Measurements from ENCODE around the gene RAMACL. TPM values are rescaled to one million over a fixed set of nuclear protein-coding genes. Genes with fewer than 3 reads are reported as not detected.

Gene RAMACL
- total RNA-seq, 2 experiments from 2014 or later, result 0.23 TPM; not detected in 1

GRCh38 chr6:166570929-166571713, 15.4 kb downstream of the RAMACL start:
- ChIA-PET POLR2A (no interaction called here), CTCF (no interaction called here)
- Mint-ChIP-seq H3K27me3 (peaks cover 2% of the 10 kb centered on the region), H3K9me3 (peaks cover 1% of the 10 kb centered on the region), H3K36me3 (ENCODE audit: low read depth) (no peaks in the 10 kb centered on the region), H3K4me3 (no peak overlapping the region), H3K27ac (no peak overlapping the region), H3K4me1 (no peaks in the 10 kb centered on the region)
- DNase-seq, result no peak

- no peak for DNase-seq
- POLR2A ChIA-PET, result no interaction called here
- Mint-ChIP-seq H3K9me3 (no peaks in the 10 kb centered on the region), H3K4me3 (no peak overlapping the region), H3K27me3 (peaks cover 2% of the 10 kb centered on the region), H3K27ac (no peak overlapping the region), H3K36me3 (ENCODE audit: low read depth) (no peaks in the 10 kb centered on the region), H3K4me1 (no peaks in the 10 kb centered on the region)
- CTCF ChIA-PET, result interaction anchor here (0.7 kb wide), 1 partner anchor 1414 kb away, joined by 3 read pairs; no protein-coding TSS in a partner anchor
Measured at GRCh38 chr6:166569206-166569605, 17.3 kb downstream of the RAMACL start.

DNA sequence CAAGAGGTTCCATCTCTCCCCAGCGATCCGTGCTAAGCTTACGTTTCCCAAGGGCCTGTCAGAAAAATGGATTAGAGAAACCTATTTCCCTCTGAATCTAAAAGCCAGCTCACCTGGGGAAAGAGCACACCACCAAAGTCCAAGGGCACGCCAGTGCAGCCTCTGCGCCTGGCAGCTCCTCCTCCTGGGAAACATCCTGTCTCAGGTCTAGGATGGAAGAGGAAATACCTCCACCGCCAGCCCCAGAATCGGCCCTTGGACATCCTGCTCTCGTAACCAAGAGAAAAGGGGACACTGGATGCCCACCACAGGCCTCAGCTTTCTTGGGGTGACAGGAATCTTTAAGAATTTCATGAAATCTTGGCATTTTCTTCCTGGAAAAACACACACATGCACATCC, 18.7 kb downstream of the RAMACL start:
- Mint-ChIP-seq H3K27me3 (peaks cover 2% of the 10 kb centered on the region), H3K27ac (no peak overlapping the region), H3K9me3 (no peaks in the 10 kb centered on the region), H3K4me1 (no peaks in the 10 kb centered on the region), H3K36me3 (ENCODE audit: low read depth) (no peaks in the 10 kb centered on the region), H3K4me3 (no peak overlapping the region)
- POLR2A ChIA-PET, result interaction anchor here (0.9 kb wide), 1 partner anchor 11 kb away, joined by 3 read pairs; no protein-coding TSS in a partner anchor
- CTCF ChIA-PET, result no interaction called here
- no peak for DNase-seq

- Mint-ChIP-seq H3K9me3 (no peaks in the 10 kb centered on the region), H3K4me1 (no peaks in the 10 kb centered on the region), H3K4me3 (no peak overlapping the region), H3K27me3 (no peaks in the 10 kb centered on the region), H3K27ac (no peak overlapping the region), H3K36me3 (ENCODE audit: low read depth) (no peaks in the 10 kb centered on the region)
- DNase-seq, result no peak
- CTCF ChIA-PET, result no interaction called here
- POLR2A ChIA-PET, result no interaction called here
Measured at GRCh38 chr6:166567107-166567506, 19.4 kb downstream of the RAMACL start.

DNA sequence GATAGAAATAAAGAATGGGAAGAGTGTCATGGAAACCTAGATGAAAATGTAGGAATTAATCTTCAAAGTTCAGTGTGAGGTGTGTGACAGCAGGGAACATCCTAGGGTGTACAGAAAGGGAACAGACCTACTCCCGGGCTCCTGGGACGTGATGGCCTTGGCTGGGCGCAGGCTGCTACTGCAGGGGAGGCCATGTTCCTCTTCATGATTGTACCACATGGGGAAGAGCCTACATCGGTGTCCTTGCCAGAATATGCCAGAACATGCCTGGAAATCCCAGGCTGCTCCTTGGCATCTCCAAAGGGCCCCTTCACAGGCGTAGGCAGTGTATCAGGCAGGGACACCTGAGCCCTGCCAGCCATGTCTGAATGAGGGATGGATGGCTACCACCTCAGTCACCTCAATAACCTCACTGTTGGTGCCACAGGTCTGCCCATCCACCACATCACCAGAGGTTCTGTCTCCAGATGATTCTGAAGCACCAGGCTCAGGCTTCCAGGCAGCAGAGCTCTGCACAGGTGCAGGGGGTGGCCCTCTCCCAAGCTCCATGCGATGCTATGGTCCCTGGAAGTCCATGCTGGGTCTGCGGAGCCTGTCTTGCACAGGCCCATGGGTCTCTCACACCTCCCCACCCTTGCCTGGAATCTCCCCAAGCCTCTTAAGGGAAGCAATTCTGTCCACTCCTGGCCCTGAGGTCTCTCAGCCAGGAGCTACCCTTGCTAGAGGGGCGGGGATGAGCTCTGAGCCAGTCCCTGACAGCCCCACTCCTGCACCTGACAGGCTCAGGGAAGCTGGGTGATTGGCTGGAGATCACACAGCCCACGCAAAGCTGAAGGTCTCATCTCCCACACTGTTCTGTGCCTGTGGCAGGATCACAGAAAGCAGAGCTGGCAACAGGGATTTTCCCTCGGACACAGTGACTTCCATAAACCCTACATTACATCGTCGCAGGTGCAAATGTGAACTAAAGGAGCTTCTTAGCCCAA, 20.2 kb downstream of the RAMACL start:
- ChIA-PET POLR2A (no interaction called here), CTCF (no interaction called here)
- Mint-ChIP-seq H3K36me3 (ENCODE audit: low read depth) (no peaks in the 10 kb centered on the region), H3K27ac (no peak overlapping the region), H3K4me3 (no peak overlapping the region), H3K27me3 (no peaks in the 10 kb centered on the region), H3K4me1 (no peaks in the 10 kb centered on the region), H3K9me3 (no peaks in the 10 kb centered on the region)
- DNase-seq, result no peak

DNA sequence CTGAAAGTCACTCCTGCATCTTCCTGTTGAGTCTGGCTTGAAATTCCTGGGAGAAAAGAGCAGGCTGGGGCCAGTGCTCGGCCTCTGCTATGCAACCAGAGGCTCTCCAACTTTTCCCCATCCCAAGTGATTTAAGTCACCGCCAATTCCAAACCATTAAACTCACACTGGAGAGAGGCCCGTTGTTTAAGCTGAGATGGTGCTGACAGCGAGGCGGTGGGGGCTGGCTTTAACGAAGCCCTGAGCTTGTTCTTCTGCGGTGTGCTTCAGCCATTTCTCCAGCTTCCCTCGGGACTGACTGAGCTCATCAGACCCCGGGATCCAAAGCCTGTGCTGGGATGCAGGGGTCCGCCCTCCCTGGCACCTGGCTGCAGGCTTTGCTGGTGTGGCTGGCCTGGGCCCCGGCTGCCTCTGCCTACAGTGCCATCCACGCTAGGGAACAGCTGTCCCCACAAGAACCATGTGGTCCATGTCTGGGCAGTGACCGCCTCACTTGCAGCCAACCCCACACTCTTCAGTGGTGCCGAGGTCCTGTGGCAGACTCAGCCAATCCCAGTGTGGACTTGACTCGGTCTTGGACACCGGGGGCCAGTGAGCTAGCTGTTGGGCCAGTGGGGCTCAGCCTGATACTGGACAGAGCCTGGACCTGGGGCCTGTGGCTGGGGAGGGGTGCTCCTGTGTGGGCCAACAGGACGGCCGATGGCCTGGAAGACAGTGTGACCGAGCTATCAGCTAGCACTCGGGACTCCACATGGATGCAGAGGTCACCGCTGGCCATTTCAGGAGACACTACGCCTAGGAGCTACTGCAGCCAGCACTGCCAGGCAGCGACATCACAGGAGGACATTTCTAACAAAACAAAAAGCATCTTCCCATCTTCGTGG, 21.2 kb downstream of the RAMACL start:
- DNase-seq, result no peak
- ChIA-PET CTCF (no interaction called here), POLR2A (no interaction called here)
- H3K27ac Mint-ChIP-seq, result no peak overlapping the region
- no peaks in the 10 kb centered on the region for H3K9me3 Mint-ChIP-seq
- H3K36me3 Mint-ChIP-seq (ENCODE audit: low read depth), result no peaks in the 10 kb centered on the region
- no peak overlapping the region for H3K4me3 Mint-ChIP-seq
- H3K4me1 Mint-ChIP-seq, result no peaks in the 10 kb centered on the region
- H3K27me3 Mint-ChIP-seq, result no peaks in the 10 kb centered on the region

DNA sequence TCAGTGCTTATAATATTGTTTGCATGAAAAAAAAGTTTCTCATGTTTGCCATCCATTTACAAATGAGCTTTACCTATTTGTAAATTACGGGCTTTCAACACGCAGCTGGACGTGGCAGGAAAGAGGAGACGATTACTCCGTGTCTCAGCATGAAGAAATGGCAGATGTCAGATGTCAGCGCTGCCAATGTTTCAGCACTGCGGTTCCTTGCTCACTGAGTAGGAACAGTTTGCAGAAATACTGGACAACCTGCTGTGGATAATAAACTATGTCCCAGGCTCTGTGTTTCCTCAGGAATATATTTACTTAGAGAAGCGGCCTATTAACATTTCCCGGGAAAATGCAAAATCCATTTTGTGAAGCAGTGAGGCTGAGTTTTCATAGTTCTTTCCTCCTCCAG, 22.7 kb downstream of the RAMACL start:
- ChIA-PET POLR2A (no interaction called here), CTCF (no interaction called here)
- H3K27me3 Mint-ChIP-seq, result no peaks in the 10 kb centered on the region
- no peak overlapping the region for H3K4me3 Mint-ChIP-seq
- H3K27ac Mint-ChIP-seq, result no peak overlapping the region
- H3K4me1 Mint-ChIP-seq, result no peaks in the 10 kb centered on the region
- no peaks in the 10 kb centered on the region for H3K36me3 Mint-ChIP-seq (ENCODE audit: low read depth)
- no peaks in the 10 kb centered on the region for H3K9me3 Mint-ChIP-seq
- DNase-seq, result no peak

DNA sequence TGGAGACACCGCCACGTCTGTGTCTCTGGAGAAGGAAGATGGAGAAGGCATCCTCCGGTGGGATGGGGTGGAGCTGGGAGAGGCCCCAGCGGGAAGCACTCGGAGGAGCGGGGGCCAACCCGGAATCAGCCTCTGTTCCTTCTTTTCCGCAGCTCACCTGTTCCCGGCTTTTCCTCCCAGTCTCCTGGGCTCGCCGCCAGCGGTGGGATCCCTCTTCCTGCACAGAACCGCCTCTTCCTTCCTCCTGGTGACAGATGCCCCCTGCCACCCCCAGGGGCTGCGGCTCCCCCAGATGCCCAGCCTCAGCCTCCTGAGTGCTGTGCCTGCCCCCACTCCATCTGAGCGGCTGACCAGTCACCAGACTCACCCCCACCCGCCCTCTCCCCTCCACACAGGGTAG, 23.3 kb downstream of the RAMACL start:
- Mint-ChIP-seq H3K27me3 (no peaks in the 10 kb centered on the region), H3K27ac (no peak overlapping the region), H3K9me3 (no peaks in the 10 kb centered on the region), H3K4me3 (no peak overlapping the region), H3K4me1 (no peaks in the 10 kb centered on the region), H3K36me3 (ENCODE audit: low read depth) (no peaks in the 10 kb centered on the region)
- ChIA-PET CTCF (no interaction called here), POLR2A (no interaction called here)
- DNase-seq, result no peak

- Mint-ChIP-seq H3K9me3 (no peaks in the 10 kb centered on the region), H3K36me3 (ENCODE audit: low read depth) (no peaks in the 10 kb centered on the region), H3K4me1 (no peaks in the 10 kb centered on the region), H3K4me3 (no peak overlapping the region), H3K27me3 (no peaks in the 10 kb centered on the region), H3K27ac (no peak overlapping the region)
- ChIA-PET POLR2A (no interaction called here), CTCF (no interaction called here)
- DNase-seq, result no peak
Measured at GRCh38 chr6:166562726-166563125, 23.8 kb downstream of the RAMACL start.

- no peak overlapping the region for H3K4me3 Mint-ChIP-seq
- CTCF ChIA-PET, result no interaction called here
- H3K9me3 Mint-ChIP-seq, result no peaks in the 10 kb centered on the region
- no peaks in the 10 kb centered on the region for H3K36me3 Mint-ChIP-seq (ENCODE audit: low read depth)
- POLR2A ChIA-PET, result no interaction called here
- DNase-seq, result no peak
- no peak overlapping the region for H3K27ac Mint-ChIP-seq
- H3K4me1 Mint-ChIP-seq, result peaks cover 4% of the 10 kb centered on the region
- H3K27me3 Mint-ChIP-seq, result no peaks in the 10 kb centered on the region
Measured at GRCh38 chr6:166561771-166562359, 24.6 kb downstream of the RAMACL start.

DNA sequence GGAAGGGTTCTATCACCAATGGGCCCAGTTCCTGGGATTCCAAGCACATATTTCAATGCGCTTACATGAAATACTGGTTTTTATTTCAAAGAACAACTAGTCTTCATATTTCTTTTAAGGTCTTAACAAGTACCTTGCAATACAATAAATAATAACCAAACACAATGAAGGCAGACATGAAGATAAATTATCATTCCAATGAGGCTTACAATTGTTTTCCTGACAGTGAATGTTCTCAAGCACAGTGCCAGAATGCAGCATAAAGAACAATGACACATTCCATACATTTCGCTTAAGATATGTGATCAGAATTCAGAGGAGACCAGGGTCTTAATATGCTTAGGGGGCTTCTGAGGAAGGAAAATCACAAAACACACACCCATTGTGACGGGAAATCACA, 26.3 kb downstream of the RAMACL start:
- no peak for DNase-seq
- Mint-ChIP-seq H3K9me3 (no peaks in the 10 kb centered on the region), H3K4me1 (peaks cover 9% of the 10 kb centered on the region), H3K4me3 (no peak overlapping the region), H3K27me3 (no peaks in the 10 kb centered on the region), H3K27ac (no peak overlapping the region), H3K36me3 (ENCODE audit: low read depth) (no peaks in the 10 kb centered on the region)
- POLR2A ChIA-PET, result no interaction called here
- CTCF ChIA-PET, result no interaction called here

DNA sequence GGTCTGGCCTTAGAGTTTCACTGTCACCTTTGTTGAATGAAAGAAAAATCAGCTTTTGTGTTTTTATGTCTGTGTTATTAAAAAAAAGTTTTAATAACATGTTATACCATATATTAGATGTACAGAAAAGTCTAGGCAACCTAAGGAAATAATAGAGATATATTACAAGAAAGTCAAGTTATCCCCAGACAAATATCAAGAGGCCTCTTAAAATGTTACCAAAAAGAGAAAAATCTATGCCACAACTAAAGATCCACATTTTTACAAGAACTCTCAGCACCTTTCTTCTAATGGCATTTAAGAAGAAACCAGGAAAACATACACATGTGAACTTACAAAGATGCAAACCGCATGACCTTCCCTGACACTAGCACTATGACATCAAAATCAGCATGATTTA, 26.8 kb downstream of the RAMACL start:
- Mint-ChIP-seq H3K9me3 (no peaks in the 10 kb centered on the region), H3K36me3 (ENCODE audit: low read depth) (no peaks in the 10 kb centered on the region), H3K27ac (no peak overlapping the region), H3K4me1 (peaks cover 9% of the 10 kb centered on the region), H3K4me3 (no peak overlapping the region), H3K27me3 (no peaks in the 10 kb centered on the region)
- ChIA-PET CTCF (no interaction called here), POLR2A (no interaction called here)
- no peak for DNase-seq

GRCh38 chr6:166559211-166559610, 27.3 kb downstream of the RAMACL start:
- ChIA-PET POLR2A (no interaction called here), CTCF (no interaction called here)
- no peaks in the 10 kb centered on the region for H3K27me3 Mint-ChIP-seq

More at GRCh38 chr6:166559211-166559610, 27.3 kb downstream of the RAMACL start:
- H3K36me3 Mint-ChIP-seq (ENCODE audit: low read depth), result no peaks in the 10 kb centered on the region
- no peak for DNase-seq
- H3K4me1 Mint-ChIP-seq, result peaks cover 9% of the 10 kb centered on the region
- no peaks in the 10 kb centered on the region for H3K9me3 Mint-ChIP-seq
- H3K4me3 Mint-ChIP-seq, result no peak overlapping the region
- no peak overlapping the region for H3K27ac Mint-ChIP-seq
